Esophagus squamous epithelium (tissue), 4 donors: ENCODE measurements around the gene ANO4.

Source experiments
- POLR2A ChIP-seq, 4 donors: fragments of 450-650 bp; IDR thresholded peaks; one replicate each; pipeline ENCODE4 v1.6.1; 2017; ENCODE audit warnings: antibody characterized with exemption in 4 of 4, mild to moderate bottlenecking in 4 of 4, moderate library complexity in 3 of 4
- TF ChIP-seq, protein P1 (sequence below), 6 experiments: fragments of 450-650 bp in 4 of 6; fragments of 200-600 bp in 2 of 6; sonication (generic) in 2 of 6; IDR thresholded peaks; one replicate each; pipeline ENCODE4 v1.5.1; 2016 to 2019; ENCODE audit warnings: antibody characterized with exemption in 6 of 6, mild to moderate bottlenecking in 4 of 6, moderate library complexity in 4 of 6

GRCh38 chr12:100840748-100841147 is 46.2 kb downstream of the ANO4 start:
- TF ChIP-seq, protein P1, sequence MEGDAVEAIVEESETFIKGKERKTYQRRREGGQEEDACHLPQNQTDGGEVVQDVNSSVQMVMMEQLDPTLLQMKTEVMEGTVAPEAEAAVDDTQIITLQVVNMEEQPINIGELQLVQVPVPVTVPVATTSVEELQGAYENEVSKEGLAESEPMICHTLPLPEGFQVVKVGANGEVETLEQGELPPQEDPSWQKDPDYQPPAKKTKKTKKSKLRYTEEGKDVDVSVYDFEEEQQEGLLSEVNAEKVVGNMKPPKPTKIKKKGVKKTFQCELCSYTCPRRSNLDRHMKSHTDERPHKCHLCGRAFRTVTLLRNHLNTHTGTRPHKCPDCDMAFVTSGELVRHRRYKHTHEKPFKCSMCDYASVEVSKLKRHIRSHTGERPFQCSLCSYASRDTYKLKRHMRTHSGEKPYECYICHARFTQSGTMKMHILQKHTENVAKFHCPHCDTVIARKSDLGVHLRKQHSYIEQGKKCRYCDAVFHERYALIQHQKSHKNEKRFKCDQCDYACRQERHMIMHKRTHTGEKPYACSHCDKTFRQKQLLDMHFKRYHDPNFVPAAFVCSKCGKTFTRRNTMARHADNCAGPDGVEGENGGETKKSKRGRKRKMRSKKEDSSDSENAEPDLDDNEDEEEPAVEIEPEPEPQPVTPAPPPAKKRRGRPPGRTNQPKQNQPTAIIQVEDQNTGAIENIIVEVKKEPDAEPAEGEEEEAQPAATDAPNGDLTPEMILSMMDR (IDR thresholded peaks at IDR 0.05): no peak
- TF ChIP-seq POLR2A (IDR thresholded peaks at IDR 0.05): no peak
